HK-2 (cell line): ENCODE data around the gene USP3.
"Not testable (repeated sequence)": the region's sequence is repeated elsewhere in the genome, so short reads cannot be mapped to it uniquely, and the experiment has no call there.

ENCODE experiments used
- DNase-seq: peaks from one replicate; pipeline ENCODE4 v3.0.0-alpha.2; 2018; ENCODE audit not compliant: unreplicated experiment

USP3 gene

GRCh38 chr15:63476229-63476632, 28.2 kb upstream of the USP3 start:
- DNase-seq, result peak; percentile 46

- no peak for DNase-seq
These were observed 26.1 kb upstream of the USP3 start for GRCh38 chr15:63478243-63478642.

- no peak for DNase-seq
These were observed 24.0 kb upstream of the USP3 start for GRCh38 chr15:63480441-63480821.

- DNase-seq, result peak; percentile 48
These were observed 23.1 kb upstream of the USP3 start for GRCh38 chr15:63481105-63481810.

GRCh38 chr15:63482874-63483323, 21.5 kb upstream of the USP3 start:
- no peak for DNase-seq

GRCh38 chr15:63483521-63484371, 20.6 kb upstream of the USP3 start:
- no peak for DNase-seq

GRCh38 chr15:63484433-63485186, 19.8 kb upstream of the USP3 start:
- no peak for DNase-seq

GRCh38 chr15:63487076-63487757, 17.2 kb upstream of the USP3 start:
- peak; percentile 66 for DNase-seq

- DNase-seq, result not testable (repeated sequence)
These were observed 16.5 kb upstream of the USP3 start for GRCh38 chr15:63487758-63488397.

- DNase-seq, result no peak
These were observed 15.9 kb upstream of the USP3 start for GRCh38 chr15:63488398-63488960.

- DNase-seq, result no peak
These were observed 15.0 kb upstream of the USP3 start for GRCh38 chr15:63489352-63489751.

- no peak for DNase-seq
These were observed 13.9 kb upstream of the USP3 start for GRCh38 chr15:63490345-63491034.

GRCh38 chr15:63491116-63491827, 13.1 kb upstream of the USP3 start:
- no peak for DNase-seq

GRCh38 chr15:63491979-63492378, 12.4 kb upstream of the USP3 start:
- no peak for DNase-seq

- no peak for DNase-seq
These were observed 11.8 kb upstream of the USP3 start for GRCh38 chr15:63492541-63493077.

- no peak for DNase-seq
These were observed 11.0 kb upstream of the USP3 start for GRCh38 chr15:63493436-63493835.

- no peak for DNase-seq
These were observed 10.0 kb upstream of the USP3 start for GRCh38 chr15:63494408-63494807.

GRCh38 chr15:63495343-63495742, 9.1 kb upstream of the USP3 start:
- DNase-seq, result no peak

- DNase-seq, result no peak
These were observed 8.5 kb upstream of the USP3 start for GRCh38 chr15:63495780-63496488.
